NCI-H69 (cell line): ENCODE data around the gene RP2.

Experiments
- DNase-seq: peaks from one replicate; lab custom pipeline; 2025; lab: John Stamatoyannopoulos, UW

The RP2 gene

GRCh38 chrX:46844913-46845312 lies 8.1 kb downstream of the RP2 start:
- no peak for DNase-seq

GRCh38 chrX:46849933-46850332 lies 13.1 kb downstream of the RP2 start:
- no peak for DNase-seq

- no peak for DNase-seq
Measured at GRCh38 chrX:46850771-46851170, 13.9 kb downstream of the RP2 start.

DNA sequence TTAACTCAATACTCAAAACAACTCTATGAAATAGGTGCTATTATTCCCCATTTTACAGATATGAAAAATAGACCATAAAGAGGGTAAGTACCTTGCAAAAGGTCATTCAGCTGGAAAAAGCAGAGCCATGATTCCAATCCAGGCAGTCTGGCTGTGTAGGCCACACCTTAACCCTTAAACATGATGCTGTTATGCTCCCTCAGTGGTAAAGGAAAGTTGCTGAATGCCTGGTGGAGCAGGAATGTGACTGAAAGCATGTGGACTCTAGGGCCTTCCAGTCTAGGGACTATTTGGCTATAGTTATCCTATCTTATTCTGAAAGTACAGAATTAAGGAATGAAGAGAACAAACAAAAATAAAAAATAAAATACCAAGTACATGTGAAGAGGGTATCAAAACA lies 19.6 kb downstream of the RP2 start:
- no peak for DNase-seq

- peak; percentile 62 for DNase-seq
Measured at GRCh38 chrX:46860557-46860956, 23.7 kb downstream of the RP2 start.

DNA sequence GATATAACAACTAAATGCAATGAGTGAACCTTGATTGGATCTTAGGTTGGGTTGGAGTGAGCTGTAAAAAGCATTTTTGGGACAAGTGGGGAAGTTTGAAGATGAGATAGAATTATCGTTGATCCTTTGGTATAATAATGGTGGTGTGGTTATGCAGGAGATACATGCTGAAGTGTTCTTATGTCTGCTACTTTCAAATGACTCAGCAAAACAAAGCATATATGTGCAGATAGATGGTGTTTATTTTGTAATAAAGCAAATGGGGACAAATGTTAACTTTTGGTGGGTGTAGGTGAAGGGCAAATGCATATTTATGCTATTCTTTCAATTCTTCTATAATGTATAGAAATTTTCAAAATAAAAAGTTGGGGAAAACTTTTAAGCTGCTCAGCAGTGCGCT lies 26.2 kb downstream of the RP2 start:
- no peak for DNase-seq

- DNase-seq, result no peak
Measured at GRCh38 chrX:46864606-46865005, 27.8 kb downstream of the RP2 start.

- DNase-seq, result no peak
Measured at GRCh38 chrX:46865281-46865680, 28.4 kb downstream of the RP2 start.

GRCh38 chrX:46866726-46867125 lies 29.9 kb downstream of the RP2 start:
- DNase-seq, result no peak

DNA sequence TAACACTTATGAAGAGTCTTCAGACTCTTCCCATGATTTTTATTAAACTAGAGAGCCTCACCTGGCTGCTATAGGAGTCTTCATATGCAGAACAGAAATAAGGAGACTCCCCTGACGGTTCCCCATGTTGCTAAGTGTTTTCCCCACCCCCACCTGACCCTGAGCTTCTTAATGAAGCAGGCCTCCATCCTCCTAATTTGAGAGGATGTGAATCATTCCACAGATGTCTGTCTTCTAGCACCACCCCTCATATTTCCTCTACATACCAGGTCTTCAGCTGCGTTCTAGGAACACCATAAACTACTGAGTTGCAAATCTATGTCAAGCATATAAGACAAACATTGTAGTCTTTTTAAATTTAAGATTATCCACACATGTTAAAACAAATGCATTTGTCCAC lies 36.9 kb downstream of the RP2 start:
- peak; percentile 14 for DNase-seq

GRCh38 chrX:46876901-46877300 lies 40.1 kb downstream of the RP2 start:
- DNase-seq, result no peak

- peak; percentile 40 for DNase-seq
Measured at GRCh38 chrX:46882266-46882665, 45.4 kb downstream of the RP2 start.

DNA sequence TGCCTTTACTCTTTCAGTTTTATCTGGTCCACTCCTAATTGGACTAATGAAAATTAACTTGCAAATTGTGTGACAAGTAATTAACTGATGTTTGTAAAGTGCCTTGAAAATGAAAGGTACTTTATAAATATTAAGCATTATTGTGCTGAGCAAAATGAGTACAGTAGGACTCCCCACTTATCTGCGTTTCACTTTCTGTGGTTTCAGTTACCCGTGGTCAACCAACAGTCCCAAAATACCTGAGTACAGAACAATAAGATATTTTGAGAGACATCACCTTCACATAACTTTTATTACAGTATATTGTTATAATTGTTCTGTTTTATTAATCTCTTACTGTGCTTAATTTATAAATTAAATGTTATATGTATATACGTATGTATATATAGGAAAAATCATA lies 48.0 kb downstream of the RP2 start:
- DNase-seq, result no peak

DNA sequence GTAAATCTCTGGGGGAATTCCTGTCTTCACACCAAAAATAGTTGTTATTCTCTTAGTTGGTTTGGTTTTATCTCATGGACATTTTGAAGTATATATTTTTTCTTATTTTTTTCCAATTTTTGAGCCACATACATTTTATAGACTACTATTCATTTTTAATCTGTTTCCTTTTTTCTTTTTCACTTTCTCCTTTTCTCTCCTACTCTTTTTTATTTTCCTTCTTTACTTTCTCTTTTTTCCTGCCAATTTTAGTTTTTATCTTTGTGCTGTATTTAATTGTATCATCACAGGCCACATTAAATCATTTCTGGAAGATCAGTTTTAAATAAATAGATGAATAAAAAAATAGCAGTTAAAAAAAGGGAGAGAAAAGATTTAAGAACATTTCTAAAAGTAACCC lies 61.4 kb downstream of the RP2 start:
- DNase-seq, result no peak

DNA sequence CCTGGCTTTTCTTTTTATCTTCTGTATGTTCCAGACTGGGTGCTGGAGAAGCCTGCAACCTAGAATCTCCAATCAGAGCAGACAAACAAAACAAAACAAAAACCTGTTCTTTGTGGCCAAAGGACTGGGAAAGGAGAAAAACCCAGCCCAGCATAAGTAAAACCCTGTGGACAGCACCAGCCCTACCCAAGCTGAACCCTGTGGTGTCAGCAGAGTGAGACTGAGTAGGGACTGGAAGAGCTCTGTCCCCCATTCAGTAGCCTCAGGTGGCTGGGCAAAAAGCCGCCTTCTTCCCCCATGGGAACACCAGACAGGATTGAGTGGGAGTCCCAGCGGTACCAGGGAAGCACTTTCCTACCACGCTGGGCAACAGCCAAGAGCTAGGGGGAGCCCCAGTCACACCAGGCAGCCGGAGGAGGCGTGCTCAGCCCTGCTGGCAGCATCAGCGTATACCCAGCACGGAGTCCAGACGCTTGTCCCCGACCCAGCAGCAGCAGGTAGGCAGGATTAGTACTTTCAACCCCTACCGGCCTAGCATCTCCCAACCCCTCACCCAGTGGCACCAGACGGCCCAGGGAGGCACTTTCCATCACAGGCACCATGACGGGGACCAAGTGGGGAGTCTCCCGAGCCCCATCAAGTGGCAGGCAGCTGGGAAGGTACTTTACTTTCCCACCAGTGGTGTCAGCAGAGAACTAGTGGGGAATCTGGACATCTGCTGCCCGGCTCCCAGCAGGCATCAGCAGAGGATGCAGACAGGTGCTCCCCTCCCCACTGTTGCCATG lies 66.8 kb downstream of the RP2 start:
- peak; percentile 91 for DNase-seq

DNA sequence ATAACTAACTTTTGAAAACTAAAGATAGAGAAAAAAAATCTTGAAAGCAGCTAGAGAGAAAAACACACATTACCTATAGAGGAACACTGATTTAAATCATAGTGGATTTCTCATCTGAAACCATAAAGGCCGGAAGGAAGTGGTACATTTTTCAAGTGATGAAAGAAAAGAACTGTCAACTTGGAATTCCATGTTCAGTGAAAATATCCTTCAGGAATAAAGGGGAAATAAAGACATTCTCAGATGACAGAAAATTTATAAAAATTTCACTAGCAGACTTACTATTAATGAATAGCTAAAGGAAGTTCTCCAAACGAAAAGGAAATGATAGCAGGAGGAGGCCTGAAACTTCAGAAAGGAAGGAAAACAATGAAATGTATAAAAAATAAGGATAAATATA lies 67.8 kb downstream of the RP2 start:
- no peak for DNase-seq

DNA sequence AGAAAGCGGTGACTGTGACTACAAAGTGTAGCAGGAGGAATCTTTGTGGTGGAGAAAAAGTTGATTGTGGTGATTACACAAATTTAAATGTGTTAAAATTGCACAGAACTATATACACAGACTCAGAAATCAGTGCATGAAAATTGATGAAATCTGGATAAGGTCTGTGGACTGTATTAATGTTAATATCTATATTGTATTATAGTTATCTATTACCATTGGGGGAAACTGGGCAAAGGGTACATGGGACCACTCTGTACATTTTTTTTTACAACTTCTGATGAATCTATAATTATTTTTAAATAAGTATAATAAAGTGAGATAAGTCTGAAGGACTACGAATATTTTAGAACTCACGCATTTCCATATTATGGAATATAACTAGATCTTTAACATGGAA lies 73.6 kb downstream of the RP2 start:
- DNase-seq, result no peak

- peak; percentile 89 for DNase-seq
Measured at GRCh38 chrX:46912098-46912602, 75.3 kb downstream of the RP2 start, which contains the start of gene JADE3. TSS of gene JADE3 (plus strand) at chrX:46912421. CDS start at chrX:46984895, 72,474 bp downstream.

DNA sequence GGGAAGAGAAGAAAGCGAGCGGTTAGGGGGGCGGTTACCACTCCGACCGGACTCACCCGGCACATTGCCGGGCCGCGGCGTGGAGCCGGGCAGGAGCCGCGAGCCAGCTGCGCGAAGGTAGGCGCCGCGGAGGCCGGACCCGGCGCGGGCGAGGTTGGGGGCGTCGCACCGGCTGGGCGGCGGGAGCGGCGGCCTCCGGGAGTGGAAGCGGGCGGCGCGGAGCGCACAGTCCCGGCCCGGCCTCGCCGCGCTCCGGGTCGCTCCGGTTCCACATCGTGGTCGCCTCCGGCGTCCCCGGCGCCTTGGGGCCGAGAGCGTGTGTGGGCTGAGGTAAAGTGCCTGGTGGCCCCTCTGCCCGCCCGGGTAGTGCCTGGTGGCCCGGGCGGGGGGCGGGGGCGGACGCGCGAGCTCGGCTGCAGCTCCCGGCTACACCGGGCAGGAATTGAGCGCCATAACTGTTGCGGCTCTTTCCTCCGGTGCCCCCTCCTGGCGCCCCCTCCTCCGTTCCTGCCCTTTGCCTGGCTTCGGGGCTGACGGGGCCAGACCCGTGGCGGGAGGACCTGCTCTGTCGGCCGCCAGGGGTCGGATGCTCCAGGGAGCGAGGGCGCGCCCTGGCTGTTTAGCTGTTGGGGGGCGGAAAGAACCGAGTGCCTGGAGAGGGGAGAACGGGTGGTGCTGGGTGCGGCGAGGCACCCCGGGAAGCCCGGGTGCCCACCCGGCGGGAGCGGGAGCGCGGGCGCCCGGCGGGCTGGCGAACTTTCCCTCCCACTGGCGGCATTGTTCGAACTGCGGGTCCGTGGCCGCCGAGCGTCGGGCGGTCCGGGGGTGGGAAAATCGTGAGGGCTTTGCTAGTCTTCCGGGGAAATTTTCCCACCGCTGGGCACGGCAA lies 76.0 kb downstream of the RP2 start:
- DNase-seq, result peak; percentile 59

DNA sequence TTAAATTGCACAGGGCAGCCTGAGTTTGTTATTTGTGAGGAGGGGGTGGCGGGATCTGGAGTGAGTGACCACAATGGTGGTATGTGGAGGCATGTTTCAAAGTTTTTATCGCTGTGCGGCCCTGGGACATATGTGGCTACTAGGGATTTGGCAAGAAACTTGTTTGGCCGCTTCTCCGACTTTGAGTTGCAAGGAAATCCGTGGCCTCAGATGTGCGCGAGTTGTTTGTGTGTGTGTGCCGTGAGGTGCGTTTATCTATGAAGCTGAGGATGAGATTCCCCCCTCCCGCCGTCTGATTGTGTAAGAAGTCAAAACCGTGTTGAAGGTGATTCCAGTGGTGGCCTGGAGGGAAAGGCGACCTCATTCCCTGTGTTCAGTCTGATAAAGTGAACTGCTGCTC lies 76.8 kb downstream of the RP2 start:
- DNase-seq, result peak; percentile 22

- DNase-seq, result no peak
Measured at GRCh38 chrX:46916273-46916672, 79.4 kb downstream of the RP2 start.

DNA sequence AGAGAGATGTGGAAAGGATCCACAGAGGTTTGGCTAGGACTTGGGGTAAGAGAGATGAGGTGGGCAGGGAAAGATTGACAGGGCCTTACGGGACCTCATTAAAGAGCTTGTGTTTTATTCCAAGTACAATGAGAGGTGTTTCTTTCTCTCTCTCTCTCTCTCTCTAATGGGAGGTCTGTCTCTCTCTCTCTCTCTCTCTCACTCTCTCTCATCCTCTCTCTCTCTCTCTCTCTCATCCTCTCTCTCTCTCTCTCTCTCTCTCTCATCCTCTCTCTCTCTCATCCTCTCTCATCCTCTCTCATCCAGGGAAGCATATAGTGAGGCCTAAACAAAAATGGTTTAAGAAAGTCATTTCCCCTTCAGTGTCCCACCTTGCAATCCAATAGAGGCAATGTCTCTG lies 80.8 kb downstream of the RP2 start:
- no peak for DNase-seq

- DNase-seq, result no peak
Measured at GRCh38 chrX:46918434-46918833, 81.6 kb downstream of the RP2 start.
